Measurements from ENCODE around the gene RAI1. TPM values are rescaled to one million over a fixed set of nuclear protein-coding genes. Genes with fewer than 3 reads are reported as not detected.

The RAI1 gene
- total and polyA plus RNA-seq, 2 of the 13 experiments (the other 11 are each of a cell fraction or from before 2014, with no cell fraction given) = 3.4 to 5.2 TPM

GRCh38 chr17:17830740-17831207, 149.5 kb downstream of the RAI1 start (continued):
- peak; percentile 92; the same call in 1 of the 2 replicates for TF ChIP-seq ZBED4 (CRISPR knock-in tag; IDR thresholded peaks at IDR 0.05; ENCODE audit: borderline replicate concordance)
- TF ChIP-seq SOX5 (CRISPR knock-in tag; IDR thresholded peaks at IDR 0.05; ENCODE audit: borderline replicate concordance) = peak; percentile 80; the same call in 1 of the 2 replicates
- no peak for TF ChIP-seq TMF1 (CRISPR knock-in tag; IDR thresholded peaks at IDR 0.05; ENCODE audit: low read depth)
- peak; percentile 93; the same call in 1 of the 2 replicates for TF ChIP-seq ZNF792 (CRISPR knock-in tag; IDR thresholded peaks at IDR 0.05)
- TF ChIP-seq ZNF766 (CRISPR knock-in tag; IDR thresholded peaks at IDR 0.05; ENCODE audit: borderline replicate concordance) = 0 out of 2 replicates have a peak, but pooled peaks have one; percentile 50
- no peak for TF ChIP-seq ZBTB37 (CRISPR knock-in tag; IDR thresholded peaks at IDR 0.05)
- no peak for TF ChIP-seq ZNF484 (CRISPR knock-in tag; IDR thresholded peaks at IDR 0.05; ENCODE audit: borderline replicate concordance, low read depth)
- peak; percentile 52; the same call in 1 of the 2 replicates for TF ChIP-seq YEATS2 (CRISPR knock-in tag; IDR thresholded peaks at IDR 0.05; ENCODE audit: borderline replicate concordance)
- TF ChIP-seq ZNF878 (CRISPR knock-in tag; IDR thresholded peaks at IDR 0.05) = no peak
- TF ChIP-seq ZNF512B (CRISPR knock-in tag; IDR thresholded peaks at IDR 0.05; ENCODE audit: borderline replicate concordance) = no peak
- TF ChIP-seq CENPX (CRISPR knock-in tag; IDR thresholded peaks at IDR 0.05) = no peak
- TF ChIP-seq HMGXB3 (CRISPR knock-in tag; IDR thresholded peaks at IDR 0.05; ENCODE audit: borderline replicate concordance) = peak; percentile 58; the same call in 1 of the 2 replicates
- peak; percentile 69 for TF ChIP-seq YY1 (IDR thresholded peaks at IDR 0.05; ENCODE audit: insufficient read depth, insufficient replicate concordance, low read depth, low read length)
- TF ChIP-seq ZNF160 (CRISPR knock-in tag; IDR thresholded peaks at IDR 0.05) = no peak; the same call in 1 of the 2 replicates
- TF ChIP-seq TBX3 (IDR thresholded peaks at IDR 0.05; ENCODE audit: borderline replicate concordance) = no peak
- TF ChIP-seq ZFX (CRISPR knock-in tag; IDR thresholded peaks at IDR 0.05; ENCODE audit: low read depth) = peak; percentile 88

Data from HepG2 (cell line).